Smooth muscle cell of the brain vasculature (primary cell): ENCODE measurements around the gene ANK3.
"Not testable (repeated sequence)": the region's sequence is repeated elsewhere in the genome, so short reads cannot be mapped to it uniquely, and the experiment has no call there.

ENCODE experiments used
- DNase-seq: peaks from one replicate; pipeline ENCODE4 v3.0.0-alpha.2; 2012; ENCODE audit warnings: low read depth, low spot score

Gene ANK3

GRCh38 chr10:60035984-60036383, 353.7 kb downstream of the ANK3 start:
- no peak for DNase-seq

- not testable (repeated sequence) for DNase-seq
These were observed 354.3 kb downstream of the ANK3 start for GRCh38 chr10:60035375-60035774.

GRCh38 chr10:60032723-60033122, 357.0 kb downstream of the ANK3 start:
- peak; percentile 9 for DNase-seq

- DNase-seq = no peak
These were observed 358.0 kb downstream of the ANK3 start for GRCh38 chr10:60031664-60032063.

- DNase-seq = no peak
These were observed 358.5 kb downstream of the ANK3 start for GRCh38 chr10:60031183-60031582.

- no peak for DNase-seq
These were observed 360.2 kb downstream of the ANK3 start for GRCh38 chr10:60029475-60029874.

GRCh38 chr10:60028081-60028480, 361.6 kb downstream of the ANK3 start:
- DNase-seq = no peak

- DNase-seq = no peak
These were observed 364.4 kb downstream of the ANK3 start for GRCh38 chr10:60025279-60025678.

GRCh38 chr10:60024506-60024905, 365.2 kb downstream of the ANK3 start:
- DNase-seq = no peak

- DNase-seq = no peak
These were observed 366.4 kb downstream of the ANK3 start for GRCh38 chr10:60023155-60023877.

GRCh38 chr10:60021361-60021760, 368.3 kb downstream of the ANK3 start:
- no peak for DNase-seq

GRCh38 chr10:60016794-60017193, 372.9 kb downstream of the ANK3 start:
- no peak for DNase-seq

GRCh38 chr10:60009710-60010383, 379.8 kb downstream of the ANK3 start:
- DNase-seq = no peak

- no peak for DNase-seq
These were observed 380.4 kb downstream of the ANK3 start for GRCh38 chr10:60009276-60009675.

GRCh38 chr10:60008816-60009215, 380.9 kb downstream of the ANK3 start:
- no peak for DNase-seq

- DNase-seq = no peak
These were observed 383.6 kb downstream of the ANK3 start for GRCh38 chr10:60006062-60006461.

GRCh38 chr10:60003651-60004523, 385.8 kb downstream of the ANK3 start:
- DNase-seq = no peak

- no peak for DNase-seq
These were observed 388.9 kb downstream of the ANK3 start for GRCh38 chr10:60000747-60001146.

GRCh38 chr10:59997827-59998525, 391.7 kb downstream of the ANK3 start:
- DNase-seq = no peak

GRCh38 chr10:59995862-59996261, 393.8 kb downstream of the ANK3 start:
- DNase-seq = no peak

- DNase-seq = no peak
These were observed 395.7 kb downstream of the ANK3 start for GRCh38 chr10:59993931-59994330.

GRCh38 chr10:59991661-59992060, 398.0 kb downstream of the ANK3 start:
- no peak for DNase-seq
